GM12874 (cell line): ENCODE measurements around the gene SSNA1.

Source experiments
- CTCF ChIP-seq: IDR thresholded peaks from 2 replicates; pipeline ENCODE4 v1.5.1; 2011; ENCODE audit warnings: low read depth, mild to moderate bottlenecking, control low read depth, low read length, moderate library complexity; ENCODE audit not compliant: insufficient read depth

The SSNA1 gene

GRCh38 chr9:137205126-137206069 lies 16.9 kb downstream of the SSNA1 start, which contains the start of the genes NDOR1 and TMEM203:
Gene NDOR1, plus strand, starts transcription at chr9:137205700. Its CDS starts 78 bp downstream, at chr9:137205778.
Gene TMEM203, minus strand, starts transcription at chr9:137205648. Its CDS starts 234 bp downstream, at chr9:137205414.
- no peak for TF ChIP-seq CTCF

GRCh38 chr9:137206602-137207001 lies 18.1 kb downstream of the SSNA1 start:
- TF ChIP-seq CTCF = no peak

GRCh38 chr9:137211532-137211931 lies 23.1 kb downstream of the SSNA1 start:
- no peak for TF ChIP-seq CTCF

- no peak for TF ChIP-seq CTCF
Observed at GRCh38 chr9:137212520-137212919, 24.0 kb downstream of the SSNA1 start.

- TF ChIP-seq CTCF = peak; percentile 29; the same call in 1 of the 2 replicates
Observed at GRCh38 chr9:137213160-137214060, 24.9 kb downstream of the SSNA1 start.

- no peak for TF ChIP-seq CTCF
Observed at GRCh38 chr9:137214620-137215019, 26.1 kb downstream of the SSNA1 start.
